ENCODE measurements around the gene DDHD1.

GRCh38 chr14:53174918-53175317, 21.8 kb upstream of the DDHD1 start:
- no peak for TF ChIP-seq POLR2A (IDR thresholded peaks at IDR 0.05)
- TF ChIP-seq CTCF (IDR thresholded peaks at IDR 0.05): no peak

All from adrenal gland (tissue), 5 donors.